Epithelial cell of esophagus (primary cell): ENCODE measurements around the gene RASSF8.

Experiments used
- DNase-seq: peaks from one replicate; pipeline ENCODE4 v3.0.0; 2010; ENCODE audit warnings: low read depth
- H3K4me3 ChIP-seq: 2 replicates; pipeline ENCODE4 v1.5.1; 2011; ENCODE audit warnings: mild to moderate bottlenecking, low read length, control low read depth
- TF ChIP-seq, protein P1 (sequence below): IDR thresholded peaks from 2 replicates; pipeline ENCODE4 v1.5.1; 2011; ENCODE audit warnings: low read depth, mild to moderate bottlenecking, low read length, control low read depth, inconsistent platforms; ENCODE audit not compliant: insufficient read depth; ENCODE audit errors: missing control alignments

The RASSF8 gene

GRCh38 chr12:26077915-26078702 is 119.6 kb downstream of the RASSF8 start:
- peak; percentile 70 for DNase-seq
- no peak overlapping the region for H3K4me3 ChIP-seq
- TF ChIP-seq, protein P1, sequence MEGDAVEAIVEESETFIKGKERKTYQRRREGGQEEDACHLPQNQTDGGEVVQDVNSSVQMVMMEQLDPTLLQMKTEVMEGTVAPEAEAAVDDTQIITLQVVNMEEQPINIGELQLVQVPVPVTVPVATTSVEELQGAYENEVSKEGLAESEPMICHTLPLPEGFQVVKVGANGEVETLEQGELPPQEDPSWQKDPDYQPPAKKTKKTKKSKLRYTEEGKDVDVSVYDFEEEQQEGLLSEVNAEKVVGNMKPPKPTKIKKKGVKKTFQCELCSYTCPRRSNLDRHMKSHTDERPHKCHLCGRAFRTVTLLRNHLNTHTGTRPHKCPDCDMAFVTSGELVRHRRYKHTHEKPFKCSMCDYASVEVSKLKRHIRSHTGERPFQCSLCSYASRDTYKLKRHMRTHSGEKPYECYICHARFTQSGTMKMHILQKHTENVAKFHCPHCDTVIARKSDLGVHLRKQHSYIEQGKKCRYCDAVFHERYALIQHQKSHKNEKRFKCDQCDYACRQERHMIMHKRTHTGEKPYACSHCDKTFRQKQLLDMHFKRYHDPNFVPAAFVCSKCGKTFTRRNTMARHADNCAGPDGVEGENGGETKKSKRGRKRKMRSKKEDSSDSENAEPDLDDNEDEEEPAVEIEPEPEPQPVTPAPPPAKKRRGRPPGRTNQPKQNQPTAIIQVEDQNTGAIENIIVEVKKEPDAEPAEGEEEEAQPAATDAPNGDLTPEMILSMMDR = no peak

DNA sequence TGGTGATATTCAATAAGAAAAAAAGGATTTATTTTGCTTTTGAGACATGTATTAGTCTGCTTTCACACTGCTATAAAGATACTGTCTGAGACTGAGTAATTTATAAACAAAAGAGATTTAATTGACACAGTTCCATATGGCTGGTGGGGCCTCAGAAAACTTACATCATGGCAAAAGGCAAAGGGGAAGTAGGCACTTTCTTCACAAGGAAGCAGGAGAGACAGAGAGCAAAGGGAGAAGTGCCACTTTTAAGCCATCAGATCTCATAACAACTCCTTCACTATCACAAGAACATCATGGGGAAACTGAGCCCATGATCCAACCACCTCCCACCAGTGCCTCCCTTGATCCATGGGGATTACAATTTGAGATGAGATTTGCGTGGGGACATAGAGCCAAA is 122.4 kb downstream of the RASSF8 start:
- TF ChIP-seq, protein P1 = no peak
- H3K4me3 ChIP-seq = no peak overlapping the region
- DNase-seq = no peak

DNA sequence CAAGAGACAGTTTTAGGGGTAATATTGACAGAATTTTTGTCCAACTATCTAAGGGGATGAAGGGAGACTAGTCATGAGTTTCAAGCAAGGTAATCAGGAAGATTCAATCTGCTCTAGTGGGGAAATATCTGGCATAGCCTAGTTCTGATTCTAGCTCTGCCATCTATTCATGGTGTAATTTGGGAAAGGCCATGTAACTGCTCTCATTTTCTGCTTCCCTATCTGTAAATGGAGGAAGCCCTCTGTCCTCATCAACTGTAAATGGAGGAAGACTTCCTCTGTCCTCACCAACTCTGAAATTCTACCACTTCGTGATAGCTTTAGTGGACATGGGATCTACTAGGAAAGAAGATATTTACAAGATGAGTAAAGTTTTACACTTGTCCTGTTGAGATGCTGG is 128.5 kb downstream of the RASSF8 start:
- TF ChIP-seq, protein P1 = no peak
- H3K4me3 ChIP-seq = no peak overlapping the region
- DNase-seq = no peak

- TF ChIP-seq, protein P1 = no peak
- DNase-seq = peak; percentile 80
- no peak overlapping the region for H3K4me3 ChIP-seq
Measured at GRCh38 chr12:26088998-26089397, 130.5 kb downstream of the RASSF8 start.

GRCh38 chr12:26090836-26091510 is 132.5 kb downstream of the RASSF8 start:
- H3K4me3 ChIP-seq = no peak overlapping the region
- TF ChIP-seq, protein P1 = no peak
- peak; percentile 66 for DNase-seq

DNA sequence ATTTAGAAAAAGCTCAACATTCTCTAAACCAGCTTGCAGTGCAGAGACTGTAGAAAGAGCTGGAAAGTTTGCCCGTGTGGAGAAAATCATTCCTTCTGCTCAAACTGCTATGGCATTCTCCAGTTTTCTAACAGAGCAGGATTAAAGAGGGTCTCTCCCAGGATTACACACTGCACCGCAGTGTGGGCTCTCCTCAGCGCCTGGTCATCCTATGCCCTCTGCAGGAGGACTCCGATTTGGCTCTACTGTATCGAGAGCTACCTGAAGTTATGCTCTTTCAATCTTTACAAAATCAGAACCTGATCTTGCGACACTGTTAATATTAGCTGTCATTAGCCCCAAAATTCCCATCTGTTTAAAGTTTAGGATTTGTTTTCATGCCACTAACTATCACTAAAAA is 133.3 kb downstream of the RASSF8 start:
- TF ChIP-seq, protein P1 = no peak
- no peak overlapping the region for H3K4me3 ChIP-seq

More for the DNA sequence above, 133.3 kb downstream of the RASSF8 start:
- DNase-seq = no peak
